T-helper 2 cell (primary cell): ENCODE data around the gene CEP162.
A peak's percentile ranks its signal among the peaks of the same experiment; 100 is the strongest.
"Not testable (repeated sequence)": the region's sequence is repeated elsewhere in the genome, so short reads cannot be mapped to it uniquely, and the experiment has no call there.

Source experiments
- DNase-seq, 5 experiments: peaks; one replicate each; pipeline versions ENCODE4 v3.0.0 to v3.0.0-alpha.2; 2012 to 2022

CEP162 gene

DNA sequence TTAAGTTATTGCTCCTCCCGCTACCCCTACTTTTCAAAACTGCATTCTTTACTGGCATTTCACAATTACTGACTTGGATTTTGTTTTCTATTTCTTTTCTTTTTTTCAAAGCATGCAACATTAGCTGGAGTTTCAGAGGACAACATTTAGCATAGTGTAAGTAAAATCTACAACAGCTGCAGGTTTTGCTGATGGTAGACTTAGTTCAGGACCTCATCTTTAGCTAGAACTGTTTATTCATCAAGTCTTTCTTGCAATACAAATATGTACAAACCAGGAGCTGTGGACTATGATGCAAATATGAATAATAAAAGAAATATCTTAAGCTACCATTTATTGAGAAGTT, 728 bp upstream of the CEP162 start:
- DNase-seq: no peak

- peak in 1 of 5 experiments; percentile 2 for DNase-seq
Observed at GRCh38 chr6:84227044-84227433, 404 bp downstream of the CEP162 start.

DNA sequence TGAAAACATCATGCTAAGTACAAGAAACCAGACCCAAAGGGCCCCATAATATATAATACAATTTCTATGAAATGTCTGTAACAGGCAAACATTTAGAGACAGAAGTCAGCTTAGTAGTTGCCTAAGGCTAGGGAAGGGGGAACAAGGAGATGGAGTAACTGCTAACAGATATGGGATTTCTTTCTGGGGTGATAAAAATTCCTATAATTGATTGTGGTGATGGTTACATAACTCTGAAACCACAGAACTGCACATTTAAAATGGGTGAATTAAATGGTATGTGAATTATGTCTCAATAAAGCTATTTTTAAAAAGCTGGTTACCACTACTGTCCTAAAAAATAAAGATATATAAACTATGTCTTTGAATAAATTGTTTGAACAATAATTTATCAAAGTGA, 3.2 kb downstream of the CEP162 start:
- DNase-seq: no peak

DNA sequence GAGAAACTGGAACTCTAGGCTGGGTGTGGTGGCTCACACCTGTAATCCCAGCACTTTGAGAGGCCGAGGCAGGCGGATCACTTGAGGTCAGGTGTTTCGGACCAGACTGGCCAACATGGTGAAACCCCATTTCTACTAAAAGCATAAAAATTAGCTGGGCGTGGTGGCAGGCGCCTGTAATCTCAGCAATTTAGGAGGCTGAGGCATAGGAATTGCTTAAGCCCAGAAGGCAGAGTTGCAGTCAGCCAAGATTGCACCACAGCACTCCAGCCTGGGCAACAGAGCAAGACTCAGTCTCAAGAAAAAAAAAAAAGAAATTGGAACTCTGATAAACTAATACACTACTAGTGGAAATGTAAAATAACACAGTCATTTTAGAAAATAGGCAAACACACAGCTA, 3.8 kb downstream of the CEP162 start:
- DNase-seq: not testable (repeated sequence)

GRCh38 chr6:84222426-84222825, 5.0 kb downstream of the CEP162 start:
- DNase-seq: no peak

GRCh38 chr6:84220809-84221409, 6.5 kb downstream of the CEP162 start:
- peak in 1 of 5 experiments; percentile 15 for DNase-seq

GRCh38 chr6:84218091-84218490, 9.4 kb downstream of the CEP162 start:
- no peak for DNase-seq

- DNase-seq: no peak
Observed at GRCh38 chr6:84213217-84213616, 14.2 kb downstream of the CEP162 start.

GRCh38 chr6:84204011-84204410, 23.4 kb downstream of the CEP162 start:
- no peak for DNase-seq

GRCh38 chr6:84199987-84200386, 27.5 kb downstream of the CEP162 start:
- DNase-seq: not testable (repeated sequence)

- no peak for DNase-seq
Observed at GRCh38 chr6:84197708-84198107, 29.7 kb downstream of the CEP162 start.

DNA sequence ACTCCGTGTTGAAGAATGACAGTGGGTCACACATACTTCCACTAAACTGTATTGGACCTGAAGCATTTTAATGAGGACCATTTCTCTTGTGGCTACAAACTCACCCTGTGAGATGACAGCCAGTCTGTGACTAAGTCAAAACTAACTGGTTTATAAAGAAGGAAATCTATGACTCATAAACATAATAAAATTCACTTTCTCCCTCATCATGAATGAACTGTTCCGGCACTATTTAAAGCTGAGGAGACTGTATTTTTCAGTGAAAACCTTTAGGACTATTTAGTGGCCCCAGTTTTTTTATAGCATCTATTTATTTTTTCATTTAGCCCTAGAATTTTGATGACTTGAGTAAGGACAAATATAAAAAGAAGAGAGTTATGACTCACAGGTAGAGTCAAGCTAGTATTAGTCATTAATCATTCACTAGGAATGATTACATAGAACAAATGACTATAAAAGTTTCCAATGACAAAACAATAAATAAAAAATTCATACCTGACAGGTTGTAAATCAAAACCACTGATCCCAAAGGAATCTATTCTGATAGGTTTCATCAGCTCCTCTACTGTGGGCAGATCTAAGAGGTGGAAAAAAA, 34.2 kb downstream of the CEP162 start:
- DNase-seq: no peak

- DNase-seq: no peak
Observed at GRCh38 chr6:84191802-84192201, 35.6 kb downstream of the CEP162 start.

DNA sequence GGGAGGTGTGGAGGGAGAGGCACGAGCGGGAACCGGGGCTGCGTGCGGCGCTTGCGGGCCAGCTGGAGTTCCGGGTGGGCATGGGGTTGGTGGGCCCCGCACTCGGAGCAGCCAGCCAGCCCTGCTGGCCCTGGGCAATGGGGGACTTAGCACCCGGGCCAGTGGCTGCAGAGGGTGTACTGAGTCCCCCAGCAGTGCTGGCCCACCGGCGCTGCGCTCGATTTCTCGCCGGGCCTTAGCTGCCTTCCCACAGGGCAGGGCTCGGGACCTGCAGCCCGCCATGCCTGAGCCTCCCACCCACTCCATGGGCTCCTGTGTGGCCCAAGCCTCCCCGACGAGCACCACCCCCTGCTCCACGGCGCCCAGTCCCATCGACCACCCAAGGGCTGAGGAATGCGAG, 38.1 kb downstream of the CEP162 start:
- DNase-seq: not testable (repeated sequence)

DNA sequence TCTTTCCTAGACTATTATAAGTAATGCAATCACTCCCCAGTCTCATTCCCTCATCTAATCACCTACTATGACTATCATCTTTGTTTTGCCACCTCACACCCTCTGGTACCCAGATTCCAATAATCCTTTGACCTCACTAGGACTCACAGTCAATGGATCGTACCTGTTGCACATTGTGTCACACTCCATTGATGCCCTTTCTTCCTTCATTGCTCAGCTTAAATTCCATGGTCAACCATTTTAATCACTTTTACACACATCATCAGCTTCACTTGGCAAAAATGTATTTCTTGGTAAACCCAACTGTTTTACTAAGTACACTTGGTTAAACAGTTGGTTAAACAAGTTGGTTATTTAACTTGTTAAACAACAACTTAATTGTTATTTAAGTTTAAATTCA, 44.0 kb downstream of the CEP162 start:
- DNase-seq: no peak

DNA sequence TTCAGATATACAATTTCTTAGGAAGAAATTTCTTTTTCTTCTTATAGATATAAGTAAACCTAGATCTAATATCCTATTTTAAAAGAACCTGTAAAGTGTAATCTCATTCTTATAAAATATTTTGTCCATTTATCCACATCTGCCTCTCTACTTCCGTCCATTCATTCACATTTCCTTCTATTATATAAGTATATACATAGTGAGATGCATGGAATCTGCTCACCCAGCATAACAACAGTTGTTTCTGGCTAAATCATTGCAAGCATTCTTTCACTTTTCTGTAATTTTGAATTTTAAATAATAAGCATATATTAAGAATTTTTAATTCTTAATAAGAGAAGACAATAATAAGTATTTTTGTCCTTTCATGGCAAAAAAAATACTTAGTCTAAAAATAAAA, 45.4 kb downstream of the CEP162 start:
- no peak for DNase-seq

- DNase-seq: no peak
Observed at GRCh38 chr6:84177241-84177640, 50.2 kb downstream of the CEP162 start.

GRCh38 chr6:84172574-84172973, 54.9 kb downstream of the CEP162 start:
- DNase-seq: no peak

- DNase-seq: no peak
Observed at GRCh38 chr6:84172080-84172479, 55.4 kb downstream of the CEP162 start.

- no peak for DNase-seq
Observed at GRCh38 chr6:84167457-84167856, 60.0 kb downstream of the CEP162 start.

DNA sequence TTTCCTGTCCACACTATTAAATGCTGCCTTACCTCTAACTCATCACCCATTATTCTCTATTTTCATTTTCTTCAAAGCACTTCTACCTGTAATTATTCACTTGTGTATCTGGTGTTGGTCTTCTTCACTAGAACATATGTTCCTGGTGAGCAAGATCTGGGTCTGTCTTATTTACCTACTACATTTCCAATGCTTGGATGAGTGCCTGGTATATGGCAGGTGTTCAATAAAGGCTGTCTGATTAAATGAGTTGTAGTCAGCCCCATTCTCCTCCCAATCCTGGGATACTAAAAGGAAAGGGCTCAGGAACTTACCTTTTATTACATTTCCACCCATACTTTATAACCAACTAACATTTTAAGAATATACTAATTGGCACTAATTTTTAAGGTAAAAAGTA, 61.0 kb downstream of the CEP162 start:
- no peak for DNase-seq

GRCh38 chr6:84164328-84164727, 63.1 kb downstream of the CEP162 start:
- not testable (repeated sequence) for DNase-seq

- no peak for DNase-seq
Observed at GRCh38 chr6:84161190-84161589, 66.3 kb downstream of the CEP162 start.

GRCh38 chr6:84156306-84156705, 71.1 kb downstream of the CEP162 start:
- no peak for DNase-seq

DNA sequence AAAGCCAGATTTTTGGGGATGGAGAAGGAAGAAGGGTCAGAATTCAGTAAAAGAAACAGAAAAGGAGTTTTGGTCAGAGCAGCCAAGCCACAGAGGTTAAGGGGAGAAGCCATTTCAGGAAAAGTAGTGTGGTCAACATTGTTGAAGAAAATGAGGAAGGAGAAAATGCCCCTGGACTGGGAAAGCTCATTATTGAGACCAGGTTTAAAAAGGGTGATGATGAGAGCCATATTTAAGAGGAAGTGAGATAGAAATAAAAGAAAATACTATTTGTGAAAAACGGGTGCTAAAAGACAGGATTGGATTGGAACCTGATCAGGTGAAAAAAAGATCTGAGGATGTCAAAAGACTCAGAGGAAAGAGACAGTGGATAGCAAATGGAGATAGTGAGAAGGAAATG, 75.8 kb downstream of the CEP162 start:
- DNase-seq: no peak
